Smooth muscle cell of the brain vasculature (primary cell): ENCODE measurements around the gene HSD11B1.

Experiments used
- DNase-seq: peaks from one replicate; pipeline ENCODE4 v3.0.0-alpha.2; 2012; ENCODE audit warnings: low read depth, low spot score

HSD11B1 gene

GRCh38 chr1:209755926-209756614 is 51.4 kb downstream of the HSD11B1 start, which contains the start of gene TRAF3IP3:
Gene TRAF3IP3 (plus strand): TSS chr1:209756053. CDS start chr1:209760040, 3,987 bp downstream.
- DNase-seq: no peak

- no peak for DNase-seq
Observed at GRCh38 chr1:209756615-209757445, 52.2 kb downstream of the HSD11B1 start.

- no peak for DNase-seq
Observed at GRCh38 chr1:209758400-209758799, 53.8 kb downstream of the HSD11B1 start.

- no peak for DNase-seq
Observed at GRCh38 chr1:209759829-209760359, 55.2 kb downstream of the HSD11B1 start.

GRCh38 chr1:209761011-209761635 is 56.5 kb downstream of the HSD11B1 start:
- DNase-seq: no peak

GRCh38 chr1:209766051-209766450 is 61.4 kb downstream of the HSD11B1 start:
- DNase-seq: no peak

GRCh38 chr1:209767096-209767495 is 62.5 kb downstream of the HSD11B1 start:
- no peak for DNase-seq

- DNase-seq: no peak
Observed at GRCh38 chr1:209767706-209768105, 63.1 kb downstream of the HSD11B1 start.

- no peak for DNase-seq
Observed at GRCh38 chr1:209768354-209768774, 63.7 kb downstream of the HSD11B1 start.

GRCh38 chr1:209769171-209769904 is 64.7 kb downstream of the HSD11B1 start:
- DNase-seq: peak; percentile 93

GRCh38 chr1:209769971-209770370 is 65.3 kb downstream of the HSD11B1 start:
- peak; percentile 20 for DNase-seq

- no peak for DNase-seq
Observed at GRCh38 chr1:209770636-209771415, 66.2 kb downstream of the HSD11B1 start.

- no peak for DNase-seq
Observed at GRCh38 chr1:209772126-209772525, 67.5 kb downstream of the HSD11B1 start.

- DNase-seq: no peak
Observed at GRCh38 chr1:209774592-209774991, 69.9 kb downstream of the HSD11B1 start.

GRCh38 chr1:209775678-209776077 is 71.0 kb downstream of the HSD11B1 start:
- DNase-seq: no peak

GRCh38 chr1:209777587-209777986 is 72.9 kb downstream of the HSD11B1 start:
- no peak for DNase-seq

GRCh38 chr1:209778102-209778501 is 73.5 kb downstream of the HSD11B1 start:
- DNase-seq: no peak

GRCh38 chr1:209780268-209780667 is 75.6 kb downstream of the HSD11B1 start:
- DNase-seq: no peak

- DNase-seq: no peak
Observed at GRCh38 chr1:209783386-209783785, 78.7 kb downstream of the HSD11B1 start.
